ENCODE data around the gene SLC7A6. TPM values are rescaled to one million over a fixed set of nuclear protein-coding genes. Genes with fewer than 3 reads are reported as not detected.

SLC7A6 gene
- total RNA-seq, 2 donors from 2014 or later: 12.8 to 30.5 TPM

DNA sequence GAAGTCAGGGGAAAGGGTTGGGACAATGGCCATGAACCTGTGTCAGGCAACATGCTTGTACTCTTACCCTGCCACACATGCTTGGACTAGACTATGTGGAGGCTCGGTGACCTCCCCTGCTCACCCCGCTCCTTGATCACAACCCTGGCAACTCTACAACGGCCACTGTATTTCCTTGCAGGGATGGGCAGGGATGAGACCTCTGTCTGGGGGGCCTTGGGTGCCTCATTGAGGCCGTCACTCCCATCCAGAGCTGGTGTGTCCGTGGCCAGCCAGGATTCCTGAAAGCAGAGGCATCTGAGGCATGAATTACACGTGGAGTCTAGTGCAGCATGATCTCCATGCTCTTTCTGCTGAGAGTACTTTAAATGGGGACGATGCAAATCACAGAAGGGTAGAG lies 18.2 kb upstream of the SLC7A6 start:
- no peak for DNase-seq (ENCODE audit: low spot score)
- 81% methylated on average over 7 of the region's 7 CpGs for WGBS
- Histone ChIP-seq H3K9me3 (no peaks in the 10 kb centered on the region), H3K36me3 (no peaks in the 10 kb centered on the region), H3K4me1 (replicated peaks) (peaks cover 6% of the 10 kb centered on the region), H3K27me3 (replicated peaks; ENCODE audit: insufficient read depth) (no peaks in the 10 kb centered on the region), H3K27ac (no peak overlapping the region), H3K4me3 (peak overlapping the region in 1 of 2 donors; percentile 83)
- intact Hi-C loops (cut with DNase I): no loop called here
- TF ChIP-seq POLR2AphosphoS5 (IDR thresholded peaks at IDR 0.05) (no peak), POLR2A (IDR thresholded peaks at IDR 0.05) (no peak)
- TF ChIP-seq, protein P1, sequence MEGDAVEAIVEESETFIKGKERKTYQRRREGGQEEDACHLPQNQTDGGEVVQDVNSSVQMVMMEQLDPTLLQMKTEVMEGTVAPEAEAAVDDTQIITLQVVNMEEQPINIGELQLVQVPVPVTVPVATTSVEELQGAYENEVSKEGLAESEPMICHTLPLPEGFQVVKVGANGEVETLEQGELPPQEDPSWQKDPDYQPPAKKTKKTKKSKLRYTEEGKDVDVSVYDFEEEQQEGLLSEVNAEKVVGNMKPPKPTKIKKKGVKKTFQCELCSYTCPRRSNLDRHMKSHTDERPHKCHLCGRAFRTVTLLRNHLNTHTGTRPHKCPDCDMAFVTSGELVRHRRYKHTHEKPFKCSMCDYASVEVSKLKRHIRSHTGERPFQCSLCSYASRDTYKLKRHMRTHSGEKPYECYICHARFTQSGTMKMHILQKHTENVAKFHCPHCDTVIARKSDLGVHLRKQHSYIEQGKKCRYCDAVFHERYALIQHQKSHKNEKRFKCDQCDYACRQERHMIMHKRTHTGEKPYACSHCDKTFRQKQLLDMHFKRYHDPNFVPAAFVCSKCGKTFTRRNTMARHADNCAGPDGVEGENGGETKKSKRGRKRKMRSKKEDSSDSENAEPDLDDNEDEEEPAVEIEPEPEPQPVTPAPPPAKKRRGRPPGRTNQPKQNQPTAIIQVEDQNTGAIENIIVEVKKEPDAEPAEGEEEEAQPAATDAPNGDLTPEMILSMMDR (IDR thresholded peaks at IDR 0.05): no peak

DNA sequence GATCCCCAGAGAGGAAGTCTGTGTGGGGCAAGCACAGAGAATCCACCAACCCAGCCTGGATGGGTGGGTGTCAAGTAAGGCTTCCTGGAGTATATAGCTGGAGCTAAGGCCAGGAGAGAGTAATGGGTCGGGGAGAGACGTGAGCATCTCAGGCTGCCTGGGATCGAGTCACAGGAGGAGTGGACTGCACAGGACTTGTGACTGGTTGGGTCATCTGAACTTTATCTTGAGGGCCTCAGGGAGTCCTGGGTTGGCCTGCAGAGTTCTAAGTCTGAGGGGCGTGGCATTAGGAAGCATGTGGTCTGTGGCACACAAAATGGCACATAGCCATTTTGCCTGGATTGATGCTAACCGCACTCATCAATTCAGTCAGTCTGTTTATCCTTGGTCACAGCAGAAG lies 17.7 kb upstream of the SLC7A6 start:
- WGBS: 85% methylated on average over 5 of the region's 5 CpGs
- no peaks in the 10 kb centered on the region for H3K36me3 ChIP-seq
- intact Hi-C loops (cut with DNase I): no loop called here
- H3K27me3 ChIP-seq (replicated peaks; ENCODE audit: insufficient read depth): no peaks in the 10 kb centered on the region
- TF ChIP-seq, protein P1 (IDR thresholded peaks at IDR 0.05): no peak
- TF ChIP-seq POLR2AphosphoS5 (IDR thresholded peaks at IDR 0.05) (no peak), POLR2A (IDR thresholded peaks at IDR 0.05) (no peak)
- no peaks in the 10 kb centered on the region for H3K9me3 ChIP-seq
- no peak for DNase-seq (ENCODE audit: low spot score)
- peaks cover 6% of the 10 kb centered on the region for H3K4me1 ChIP-seq (replicated peaks)
- H3K27ac ChIP-seq: no peak overlapping the region
- no peak overlapping the region for H3K4me3 ChIP-seq

DNA sequence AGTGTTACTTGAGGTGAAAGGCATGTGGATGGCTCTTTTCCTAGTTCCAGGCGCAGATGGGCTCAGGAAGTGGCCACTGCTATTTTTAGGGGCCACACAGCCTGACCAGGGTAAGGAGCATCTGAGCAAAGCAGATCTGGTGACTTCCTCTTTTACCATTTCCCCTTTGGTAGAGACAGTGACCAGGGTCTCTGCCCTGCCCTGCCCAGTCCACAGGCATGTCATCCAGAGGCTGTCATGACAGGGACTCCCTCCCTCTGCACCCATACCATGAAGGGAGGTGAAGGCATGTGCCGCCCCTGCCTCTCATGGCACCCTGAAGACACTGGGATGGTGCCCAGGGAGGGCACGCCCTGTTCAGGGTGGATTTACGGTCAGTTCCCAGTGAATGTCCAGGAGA lies 16.9 kb upstream of the SLC7A6 start:
- Histone ChIP-seq H3K4me3 (no peak overlapping the region), H3K36me3 (no peaks in the 10 kb centered on the region), H3K4me1 (replicated peaks) (peaks cover 6% of the 10 kb centered on the region), H3K9me3 (no peaks in the 10 kb centered on the region), H3K27me3 (replicated peaks; ENCODE audit: insufficient read depth) (no peaks in the 10 kb centered on the region), H3K27ac (no peak overlapping the region)
- intact Hi-C loops (cut with DNase I): no loop called here
- DNase-seq (ENCODE audit: low spot score): no peak
- WGBS: 83% methylated on average over 4 of the region's 4 CpGs
- no peak for TF ChIP-seq POLR2A (IDR thresholded peaks at IDR 0.05)
- no peak for TF ChIP-seq POLR2AphosphoS5 (IDR thresholded peaks at IDR 0.05)
- TF ChIP-seq, protein P1 (IDR thresholded peaks at IDR 0.05): no peak

DNA sequence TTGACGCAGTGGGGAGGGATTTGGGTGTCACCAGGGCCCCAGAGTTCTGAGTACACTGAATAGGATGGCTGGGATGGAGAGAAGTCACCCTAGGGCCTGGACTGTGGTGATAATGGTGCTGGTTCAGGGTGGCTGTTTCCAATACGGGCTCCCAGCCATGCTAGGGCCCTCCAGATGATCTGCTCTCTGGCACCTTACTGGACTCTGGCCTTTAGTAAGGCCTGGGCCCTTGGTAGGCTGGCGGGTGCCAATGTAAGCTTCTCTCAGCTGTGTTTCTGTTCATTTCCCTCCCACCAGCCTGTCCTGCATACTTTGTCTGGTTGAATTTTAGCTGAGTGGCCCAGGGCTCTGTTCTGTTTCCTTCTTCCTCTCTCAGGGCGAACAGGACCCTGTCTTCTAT lies 16.4 kb upstream of the SLC7A6 start:
- Histone ChIP-seq H3K27ac (no peak overlapping the region), H3K36me3 (no peaks in the 10 kb centered on the region), H3K4me3 (no peak overlapping the region), H3K9me3 (no peaks in the 10 kb centered on the region), H3K4me1 (replicated peaks) (peaks cover 6% of the 10 kb centered on the region), H3K27me3 (replicated peaks; ENCODE audit: insufficient read depth) (no peaks in the 10 kb centered on the region)
- intact Hi-C loops (cut with DNase I): no loop called here
- DNase-seq (ENCODE audit: low spot score): no peak
- no peak for TF ChIP-seq POLR2A (IDR thresholded peaks at IDR 0.05)
- TF ChIP-seq, protein P1 (IDR thresholded peaks at IDR 0.05): no peak
- TF ChIP-seq POLR2AphosphoS5 (IDR thresholded peaks at IDR 0.05): no peak
- 92% methylated on average over 4 of the region's 4 CpGs for WGBS

DNA sequence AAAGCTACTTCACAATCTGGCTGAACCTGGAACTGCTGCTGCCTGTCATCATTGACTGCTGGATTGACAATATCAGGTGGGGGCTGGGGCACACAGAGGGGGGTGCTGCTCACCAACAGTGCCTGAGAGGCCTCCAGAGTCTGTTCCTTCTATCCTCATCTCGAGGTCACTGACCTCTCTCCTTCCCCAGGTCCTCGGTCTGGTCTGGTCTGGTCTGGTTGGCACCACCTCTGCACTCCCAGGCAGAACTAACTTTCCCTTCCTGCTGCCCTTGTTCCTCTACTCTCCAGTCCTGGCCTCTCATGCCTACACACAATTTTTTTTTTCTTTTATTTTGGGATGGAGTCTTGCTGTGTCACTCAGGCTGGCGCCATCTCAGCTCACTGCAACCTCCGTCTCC lies 15.0 kb upstream of the SLC7A6 start:
- Histone ChIP-seq H3K4me1 (replicated peaks) (peaks cover 6% of the 10 kb centered on the region), H3K4me3 (no peak overlapping the region), H3K9me3 (no peaks in the 10 kb centered on the region), H3K36me3 (no peaks in the 10 kb centered on the region), H3K27me3 (replicated peaks; ENCODE audit: insufficient read depth) (no peaks in the 10 kb centered on the region), H3K27ac (no peak overlapping the region)
- intact Hi-C loops (cut with DNase I): no loop called here
- no peak for TF ChIP-seq POLR2A (IDR thresholded peaks at IDR 0.05)
- TF ChIP-seq, protein P1 (IDR thresholded peaks at IDR 0.05): no peak
- TF ChIP-seq POLR2AphosphoS5 (IDR thresholded peaks at IDR 0.05): no peak
- DNase-seq (ENCODE audit: low spot score): no peak
- 86% methylated on average over 4 of the region's 4 CpGs for WGBS

Measured in prostate gland (tissue), 2 donors.